ENCODE results near the gene INO80D.

DNA sequence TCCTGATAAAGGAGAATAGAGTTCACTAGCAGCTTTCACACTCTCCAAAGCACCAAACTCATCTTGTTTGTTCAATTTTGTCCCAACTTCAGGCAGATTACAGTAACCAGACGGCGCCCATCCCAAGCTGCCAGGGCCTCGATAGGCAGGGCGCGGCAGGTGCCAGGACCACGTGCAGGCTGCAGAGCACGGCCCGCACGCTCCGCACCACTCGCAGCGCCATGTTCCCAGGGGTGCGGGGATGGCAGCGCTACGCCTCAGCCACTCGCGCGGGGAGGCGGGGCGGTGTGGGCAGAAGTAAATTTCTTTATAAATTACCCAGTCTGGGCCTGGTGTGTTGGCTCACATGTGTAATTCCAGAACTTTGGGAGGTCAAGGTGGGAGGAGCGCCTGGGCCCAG is 30.3 kb upstream of the INO80D start:
- TF ChIP-seq, protein P1, sequence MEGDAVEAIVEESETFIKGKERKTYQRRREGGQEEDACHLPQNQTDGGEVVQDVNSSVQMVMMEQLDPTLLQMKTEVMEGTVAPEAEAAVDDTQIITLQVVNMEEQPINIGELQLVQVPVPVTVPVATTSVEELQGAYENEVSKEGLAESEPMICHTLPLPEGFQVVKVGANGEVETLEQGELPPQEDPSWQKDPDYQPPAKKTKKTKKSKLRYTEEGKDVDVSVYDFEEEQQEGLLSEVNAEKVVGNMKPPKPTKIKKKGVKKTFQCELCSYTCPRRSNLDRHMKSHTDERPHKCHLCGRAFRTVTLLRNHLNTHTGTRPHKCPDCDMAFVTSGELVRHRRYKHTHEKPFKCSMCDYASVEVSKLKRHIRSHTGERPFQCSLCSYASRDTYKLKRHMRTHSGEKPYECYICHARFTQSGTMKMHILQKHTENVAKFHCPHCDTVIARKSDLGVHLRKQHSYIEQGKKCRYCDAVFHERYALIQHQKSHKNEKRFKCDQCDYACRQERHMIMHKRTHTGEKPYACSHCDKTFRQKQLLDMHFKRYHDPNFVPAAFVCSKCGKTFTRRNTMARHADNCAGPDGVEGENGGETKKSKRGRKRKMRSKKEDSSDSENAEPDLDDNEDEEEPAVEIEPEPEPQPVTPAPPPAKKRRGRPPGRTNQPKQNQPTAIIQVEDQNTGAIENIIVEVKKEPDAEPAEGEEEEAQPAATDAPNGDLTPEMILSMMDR (IDR thresholded peaks at IDR 0.05) = no peak
- no peak for TF ChIP-seq POLR2AphosphoS5 (IDR thresholded peaks at IDR 0.05)
- no peak for TF ChIP-seq POLR2A (IDR thresholded peaks at IDR 0.05)
- no peak for TF ChIP-seq EP300 (IDR thresholded peaks at IDR 0.05)

All from stomach (tissue), 4 donors.